HG02798 (cell line): Measurements from ENCODE around the gene ARHGEF6.
A peak's percentile ranks its signal among the peaks of the same experiment; 100 is the strongest.

Experiments
- ATAC-seq: cut with Tn5 transposase; IDR thresholded peaks from one replicate; pipeline ENCODE4 v1.9.1; 2021; ENCODE audit warnings: mild to moderate bottlenecking; ENCODE audit not compliant: unreplicated experiment, poor library complexity

The ARHGEF6 gene

GRCh38 chrX:136750364-136750763 lies 30.4 kb downstream of the ARHGEF6 start:
- no peak for ATAC-seq

- ATAC-seq, result peak; percentile 60
Observed at GRCh38 chrX:136747003-136747986, 33.4 kb downstream of the ARHGEF6 start.

DNA sequence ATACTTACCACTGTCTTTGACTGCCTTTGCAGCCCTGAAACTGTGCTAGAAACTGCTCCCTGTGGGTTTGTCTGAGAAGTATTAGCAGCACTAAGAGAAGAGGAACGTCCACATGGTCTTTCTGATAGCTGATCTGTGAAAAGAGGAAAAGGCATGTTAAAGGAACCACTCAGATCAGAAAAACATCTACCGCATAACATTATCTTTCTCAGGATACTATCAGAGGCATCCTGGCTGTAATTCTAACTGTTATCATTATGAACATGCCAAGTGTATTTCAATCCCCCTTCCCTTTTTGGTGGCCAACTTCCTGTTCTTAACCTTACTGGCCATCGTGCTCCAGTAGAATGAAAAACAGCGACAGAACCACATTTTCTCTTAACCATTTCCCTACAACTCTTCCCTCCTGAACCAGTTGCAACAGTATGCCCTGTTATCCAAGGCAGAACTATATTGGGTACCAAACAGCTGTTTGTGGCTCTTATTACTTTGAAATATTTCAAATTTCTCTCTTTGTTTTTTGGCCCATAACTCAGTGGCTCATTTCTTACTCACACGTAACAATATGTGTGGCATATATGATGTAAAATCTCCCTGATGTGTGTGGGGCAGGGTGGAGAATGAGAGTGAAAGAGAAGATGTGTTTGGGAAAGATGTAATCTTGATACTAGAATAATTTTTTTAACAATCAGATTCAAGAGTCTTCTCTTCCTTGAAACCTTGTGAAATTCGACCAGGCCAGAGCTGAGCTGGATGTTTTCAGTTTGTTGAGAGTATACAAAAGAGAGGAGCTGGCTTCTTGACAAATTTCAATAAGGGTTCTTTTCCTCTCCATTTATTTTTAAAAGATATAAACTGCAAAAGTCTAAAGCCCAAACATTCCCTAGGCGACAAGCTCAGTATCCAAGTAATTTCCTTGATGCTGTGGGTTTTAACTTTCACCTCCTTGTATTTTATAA lies 35.2 kb downstream of the ARHGEF6 start:
- no peak for ATAC-seq

- ATAC-seq, result no peak
Observed at GRCh38 chrX:136742721-136743379, 37.9 kb downstream of the ARHGEF6 start.

DNA sequence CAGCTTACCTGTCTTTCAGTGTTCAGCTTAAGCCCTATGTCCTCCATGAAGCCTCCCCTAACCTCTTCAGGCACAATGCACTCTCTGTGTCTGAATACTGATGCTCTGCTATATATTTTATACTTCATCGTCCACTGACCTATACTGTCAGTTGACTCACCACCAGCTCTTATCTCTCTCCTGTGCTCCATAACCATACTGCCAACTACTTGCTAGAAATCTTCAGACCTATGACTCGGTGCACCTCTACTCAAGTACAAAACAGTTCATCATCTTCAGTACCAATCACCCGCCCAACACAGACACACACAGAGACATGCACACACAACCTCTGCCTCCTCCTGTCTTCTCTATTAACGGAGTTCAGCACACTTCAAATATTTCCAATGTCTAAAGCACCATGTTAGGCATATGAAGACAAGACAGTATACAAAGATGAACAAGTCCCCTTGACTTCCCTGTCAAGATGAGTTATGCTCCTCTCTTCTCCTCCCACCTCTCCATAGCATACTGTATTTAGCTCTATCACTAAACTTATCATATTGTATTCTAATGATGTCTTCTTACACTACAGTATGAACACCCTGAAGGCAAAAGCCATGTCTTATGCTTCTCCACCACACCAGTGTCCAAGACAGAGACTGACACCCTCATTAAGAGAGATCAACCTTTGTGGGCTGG lies 42.5 kb downstream of the ARHGEF6 start:
- no peak for ATAC-seq

- no peak for ATAC-seq
Observed at GRCh38 chrX:136736690-136737089, 44.0 kb downstream of the ARHGEF6 start.

GRCh38 chrX:136735601-136736000 lies 45.1 kb downstream of the ARHGEF6 start:
- ATAC-seq, result no peak

- ATAC-seq, result no peak
Observed at GRCh38 chrX:136733613-136734012, 47.1 kb downstream of the ARHGEF6 start.

DNA sequence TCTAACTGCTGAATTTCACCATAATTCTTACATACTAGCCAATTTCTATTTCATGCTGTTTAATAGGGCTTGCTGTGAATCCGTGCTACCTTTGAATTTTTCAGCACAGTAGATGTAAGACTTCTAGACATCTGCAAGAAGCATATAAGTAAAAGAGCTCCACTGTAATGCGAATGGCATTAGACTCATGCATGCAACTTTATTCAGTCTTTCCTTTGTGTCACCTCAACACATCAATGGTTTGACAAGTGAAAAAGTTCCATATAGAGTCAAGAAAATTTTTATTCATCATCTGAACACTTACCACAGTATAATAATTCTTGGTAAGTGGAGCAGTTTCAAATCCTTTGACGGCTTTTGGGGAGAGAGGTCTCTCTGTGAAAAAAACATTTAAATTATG lies 48.9 kb downstream of the ARHGEF6 start:
- no peak for ATAC-seq

DNA sequence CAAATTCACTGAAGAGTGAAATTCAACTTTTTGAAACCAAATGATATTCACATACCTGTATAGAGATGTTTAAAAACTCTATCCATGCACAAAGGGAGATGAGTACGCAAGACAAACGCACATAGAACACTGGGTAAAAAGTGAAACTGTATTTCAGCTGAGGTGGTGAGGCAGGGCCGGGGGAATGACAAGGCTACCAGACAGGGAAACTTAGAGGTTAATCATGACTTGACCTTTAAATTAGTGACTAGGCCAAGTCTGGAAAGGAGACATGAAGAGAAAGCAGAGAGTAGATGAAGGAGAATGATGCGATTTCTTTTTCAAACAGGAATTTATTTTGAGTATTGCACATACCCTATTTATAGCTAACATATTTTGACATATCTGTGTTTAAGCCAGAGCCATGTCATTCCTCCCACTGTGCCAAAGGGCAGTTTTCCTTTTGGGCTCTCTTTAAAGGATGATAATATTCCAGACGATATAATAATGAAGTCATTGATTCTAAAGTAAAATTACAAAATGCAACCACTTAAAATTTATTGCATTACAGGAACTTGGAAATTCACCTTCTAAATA lies 49.4 kb downstream of the ARHGEF6 start:
- no peak for ATAC-seq

DNA sequence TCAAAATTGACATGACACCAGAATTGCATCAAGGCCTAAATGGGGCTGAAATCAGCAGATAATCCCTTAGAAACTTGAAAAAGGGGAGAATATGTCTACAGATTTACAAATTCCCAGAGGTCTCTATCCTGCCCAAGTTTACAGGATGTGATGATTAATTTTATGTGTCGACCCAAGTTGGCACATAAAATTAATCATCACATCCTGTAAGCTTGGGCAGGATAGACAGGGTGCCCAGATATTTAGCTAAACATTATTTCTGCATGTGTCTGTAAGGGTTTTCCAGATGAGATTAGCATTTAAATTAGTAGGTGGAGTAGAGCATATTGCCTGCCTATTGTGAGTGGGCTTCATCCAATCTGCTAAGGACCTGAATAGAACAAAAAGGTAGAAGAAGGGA lies 52.3 kb downstream of the ARHGEF6 start:
- ATAC-seq, result no peak

DNA sequence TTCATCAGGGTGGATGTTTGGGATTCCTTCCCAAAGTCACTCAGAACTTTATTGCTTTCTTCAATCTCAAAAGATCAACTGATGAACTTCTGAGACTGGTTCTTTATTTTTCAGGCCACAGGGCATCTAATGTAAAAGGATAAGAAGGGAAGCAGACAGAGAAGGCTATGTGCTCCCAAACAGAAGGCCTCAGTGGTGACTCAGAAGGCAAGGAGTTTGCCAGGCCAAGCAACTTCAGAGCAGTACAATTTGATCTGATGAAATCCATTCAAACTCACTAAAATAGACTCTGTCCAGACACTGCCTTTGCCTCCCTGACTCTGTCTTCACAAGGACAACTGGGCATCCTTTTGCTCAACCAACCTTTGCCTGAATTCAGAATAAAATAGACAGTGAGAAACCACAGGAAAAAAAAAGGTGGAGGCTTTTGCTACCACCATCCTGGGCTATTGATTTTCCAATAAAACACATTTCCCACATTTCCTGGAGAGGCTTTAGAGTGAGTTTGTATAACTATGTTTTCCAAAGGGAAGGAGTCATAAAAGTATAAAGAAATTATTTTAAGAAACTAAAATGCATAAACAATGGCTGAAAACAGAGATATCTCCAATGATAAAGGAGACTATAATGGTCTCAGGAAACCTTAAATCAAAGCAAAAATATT lies 55.2 kb downstream of the ARHGEF6 start:
- ATAC-seq, result no peak

- ATAC-seq, result no peak
Observed at GRCh38 chrX:136718091-136718490, 62.6 kb downstream of the ARHGEF6 start.

GRCh38 chrX:136714626-136715599 lies 65.8 kb downstream of the ARHGEF6 start:
- ATAC-seq, result peak; percentile 84

GRCh38 chrX:136712650-136713310 lies 68.0 kb downstream of the ARHGEF6 start:
- no peak for ATAC-seq

DNA sequence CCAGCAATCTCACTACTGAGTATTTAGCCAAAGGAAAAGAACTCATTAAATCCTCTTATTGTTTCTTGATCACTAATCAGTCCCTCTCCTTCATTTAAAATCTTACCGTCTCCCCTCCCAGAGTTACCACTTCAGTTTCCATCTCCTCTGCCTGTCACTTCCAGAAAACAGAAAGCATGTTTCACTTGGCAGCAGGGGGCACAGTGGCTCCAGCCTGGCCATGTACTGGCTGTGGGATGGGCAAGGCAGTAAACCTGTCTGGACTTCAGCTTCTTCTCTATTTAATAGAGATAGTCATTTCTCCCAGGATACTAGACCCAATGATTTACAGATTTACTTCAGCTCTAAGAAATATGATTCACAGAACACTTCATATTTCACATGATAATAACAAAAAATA lies 69.6 kb downstream of the ARHGEF6 start:
- peak; percentile 45 for ATAC-seq

- ATAC-seq, result peak; percentile 53
Observed at GRCh38 chrX:136710325-136710951, 70.3 kb downstream of the ARHGEF6 start.
